HG03469 (cell line): ENCODE measurements around the gene PPP4R2.

Experiments used
- ATAC-seq: cut with Tn5 transposase; IDR thresholded peaks from one replicate; pipeline ENCODE4 v1.9.1; 2021; ENCODE audit warnings: mild to moderate bottlenecking, moderate library complexity, moderate number of reproducible peaks; ENCODE audit not compliant: unreplicated experiment

Gene PPP4R2

GRCh38 chr3:73107676-73108187 lies 111.1 kb downstream of the PPP4R2 start:
- no peak for ATAC-seq

- no peak for ATAC-seq
Observed at GRCh38 chr3:73108750-73109149, 112.1 kb downstream of the PPP4R2 start.

GRCh38 chr3:73110530-73110929 lies 113.9 kb downstream of the PPP4R2 start:
- ATAC-seq = no peak

- ATAC-seq = no peak
Observed at GRCh38 chr3:73114711-73115110, 118.1 kb downstream of the PPP4R2 start.

DNA sequence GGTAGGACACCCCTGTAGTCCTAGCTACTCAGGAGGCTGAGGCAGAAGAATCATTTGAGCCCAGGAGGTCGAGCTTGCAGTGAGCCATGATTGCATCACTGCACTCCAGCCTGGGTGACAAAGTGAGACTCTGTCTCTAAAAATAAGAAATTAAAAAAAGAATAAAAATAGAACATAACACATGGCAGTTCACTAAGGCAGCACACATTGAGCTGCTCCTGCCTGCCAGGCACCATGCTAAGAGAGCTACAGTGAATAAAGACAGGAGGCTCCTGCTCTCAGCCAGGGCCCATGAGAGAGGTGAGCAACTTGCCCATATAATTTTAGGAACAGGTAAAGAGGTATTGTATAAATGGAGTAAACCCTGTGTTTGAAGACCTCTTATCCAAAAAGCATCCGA lies 119.2 kb downstream of the PPP4R2 start:
- no peak for ATAC-seq
